ENCODE data around the gene CAPZB. TPM values are rescaled to one million over a fixed set of nuclear protein-coding genes. Genes with fewer than 3 reads are reported as not detected.

CAPZB gene
- total RNA-seq, 4 donors from 2014 or later, result 84.7 to 124 (median 103) TPM

DNA sequence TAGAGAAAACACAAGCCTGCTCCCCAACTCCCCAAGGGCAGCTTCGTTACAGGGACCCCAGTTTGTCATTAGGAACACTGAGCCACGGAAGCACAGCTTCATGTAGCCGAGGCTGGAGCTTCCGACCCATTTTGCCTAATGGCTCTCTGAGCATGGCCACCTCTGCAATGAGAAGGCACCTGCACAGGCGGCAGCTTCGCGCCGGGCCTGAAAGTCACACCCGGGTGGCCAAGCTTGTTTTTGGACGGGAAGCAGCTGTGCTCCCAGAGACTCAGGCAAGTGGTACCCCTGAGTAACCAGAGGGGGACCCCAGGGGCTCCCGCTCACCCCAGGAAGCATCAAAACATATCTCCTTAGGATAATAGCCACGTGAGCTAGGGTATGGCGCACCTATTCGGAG is 92.3 kb downstream of the CAPZB start:
- DNase-seq (ENCODE audit: low spot score in 2 of 2), result no peak
- WGBS, 2 donors, result 85 to 93% methylated on average over 10 to 14 of the region's 14 CpGs
- H3K4me3 ChIP-seq (ENCODE audit: low read depth, poor library complexity, severe bottlenecking), result no peak overlapping the region
- intact Hi-C loops (cut with DNase I; ENCODE audit: low total_unique reads), result loop anchor here (10.0 kb wide), 1 partner anchor 92 kb away; the partner anchor contains the start of gene CAPZB
- TF ChIP-seq POLR2A (IDR thresholded peaks at IDR 0.05) (no peak), CTCF (IDR thresholded peaks at IDR 0.05) (no peak)

GRCh38 chr1:19392221-19392620 is 93.1 kb downstream of the CAPZB start:
- intact Hi-C loops (cut with DNase I; ENCODE audit: low total_unique reads), result loop anchor here (10.0 kb wide), 1 partner anchor 93 kb away; the partner anchor contains the start of gene CAPZB
- WGBS, 2 donors, result 90 to 94% methylated on average over 9 of the region's 9 CpGs
- TF ChIP-seq POLR2A (IDR thresholded peaks at IDR 0.05), result no peak
- no peak for TF ChIP-seq CTCF (IDR thresholded peaks at IDR 0.05)
- H3K4me3 ChIP-seq (ENCODE audit: low read depth, poor library complexity, severe bottlenecking), result no peak overlapping the region
- no peak for DNase-seq (ENCODE audit: low spot score in 2 of 2)

- TF ChIP-seq CTCF (IDR thresholded peaks at IDR 0.05) (no peak), POLR2A (IDR thresholded peaks at IDR 0.05) (no peak)
- WGBS, 2 donors, result 24 to 40% methylated on average over 5 to 10 of the region's 10 CpGs
- intact Hi-C loops (cut with DNase I; ENCODE audit: low total_unique reads), result loop anchor here (10.0 kb wide), 1 partner anchor 93 kb away; the partner anchor contains the start of gene CAPZB
- no peak overlapping the region for H3K4me3 ChIP-seq (ENCODE audit: low read depth, poor library complexity, severe bottlenecking)
- no peak for DNase-seq (ENCODE audit: low spot score in 2 of 2)
Observed at GRCh38 chr1:19391596-19391981, 93.8 kb downstream of the CAPZB start.

- WGBS, 2 donors, result 14 to 15% methylated on average over 17 of the region's 17 CpGs
- TF ChIP-seq CTCF (IDR thresholded peaks at IDR 0.05) (peak in 1 of 3 donors; percentile 36), POLR2A (IDR thresholded peaks at IDR 0.05) (no peak)
- no peak overlapping the region for H3K4me3 ChIP-seq (ENCODE audit: low read depth, poor library complexity, severe bottlenecking)
- intact Hi-C loops (cut with DNase I; ENCODE audit: low total_unique reads), result loop anchor here (10.0 kb wide), 1 partner anchor 94 kb away; the partner anchor contains the start of gene CAPZB
- peak; percentile 69 to 93 for DNase-seq (ENCODE audit: low spot score in 2 of 2)
Observed at GRCh38 chr1:19390901-19391595, 94.3 kb downstream of the CAPZB start.

- 46 to 50% methylated on average over 19 of the region's 19 CpGs for whole genome bisulfite sequencing, 2 donors
- no peak overlapping the region for H3K4me3 ChIP-seq (ENCODE audit: low read depth, poor library complexity, severe bottlenecking)
- intact Hi-C loops (cut with DNase I; ENCODE audit: low total_unique reads), result loop anchor here (10.0 kb wide), 1 partner anchor 94 kb away; the partner anchor contains the start of gene CAPZB
- no peak for TF ChIP-seq CTCF (IDR thresholded peaks at IDR 0.05)
- no peak for TF ChIP-seq POLR2A (IDR thresholded peaks at IDR 0.05)
- no peak for DNase-seq (ENCODE audit: low spot score in 2 of 2)
Observed at GRCh38 chr1:19390166-19390850, 95.0 kb downstream of the CAPZB start.

Data from lower leg skin (tissue), 4 donors.